ENCODE data around the gene BHLHE40. TPM values are rescaled to one million over a fixed set of nuclear protein-coding genes. Genes with fewer than 3 reads are reported as not detected.

The BHLHE40 gene
- total and polyA plus RNA-seq, 2 experiments from 2014 or later, result 67.1 to 116 TPM

- Histone ChIP-seq H3K4me2 (no peak overlapping the region), H3K27ac (no peak overlapping the region), H3K4me1 (ENCODE audit: insufficient read depth) (no peaks in the 10 kb centered on the region), H3K27me3 (no peaks in the 10 kb centered on the region), H3K36me3 (replicated peaks; ENCODE audit: insufficient read depth, low read depth) (no peaks in the 10 kb centered on the region), H3K79me2 (no peaks in the 10 kb centered on the region), H3K9me2 (replicated peaks; ENCODE audit: insufficient read depth) (no peaks in the 10 kb centered on the region), H2AFZ (no peak overlapping the region), H3K9me3 (ENCODE audit: low read depth) (no peaks in the 10 kb centered on the region), H3K4me3 (no peak overlapping the region), H4K20me1 (ENCODE audit: insufficient read depth, poor library complexity, severe bottlenecking) (no peaks in the 10 kb centered on the region)
- DNase-seq (ENCODE audit: low spot score), result no peak
- no peak for TF ChIP-seq CTCF (IDR thresholded peaks at IDR 0.05; ENCODE audit: poor library complexity)
- no peak for TF ChIP-seq EZH2 (IDR thresholded peaks at IDR 0.05; ENCODE audit: borderline replicate concordance)
- TF ChIP-seq EZH2phosphoT487 (IDR thresholded peaks at IDR 0.05; ENCODE audit: low read depth, severe bottlenecking, unreplicated experiment), result no peak
- WGBS (ENCODE audit: low lambda C conversion rate, missing lambda C conversion rate), result 89% methylated on average over 6 of the region's 6 CpGs
Observed at GRCh38 chr3:4954256-4955000, 24.8 kb upstream of the BHLHE40 start.

- Histone ChIP-seq H3K9me2 (replicated peaks; ENCODE audit: insufficient read depth) (no peaks in the 10 kb centered on the region), H3K9me3 (ENCODE audit: low read depth) (no peaks in the 10 kb centered on the region), H3K27ac (no peak overlapping the region), H3K79me2 (no peaks in the 10 kb centered on the region), H3K4me1 (ENCODE audit: insufficient read depth) (no peaks in the 10 kb centered on the region), H3K4me2 (no peak overlapping the region), H2AFZ (no peak overlapping the region), H4K20me1 (ENCODE audit: insufficient read depth, poor library complexity, severe bottlenecking) (no peaks in the 10 kb centered on the region), H3K27me3 (no peaks in the 10 kb centered on the region), H3K4me3 (no peak overlapping the region), H3K36me3 (replicated peaks; ENCODE audit: insufficient read depth, low read depth) (no peaks in the 10 kb centered on the region)
- DNase-seq (ENCODE audit: low spot score), result no peak
- 78% methylated on average over 2 of the region's 2 CpGs for WGBS (ENCODE audit: low lambda C conversion rate, missing lambda C conversion rate)
- TF ChIP-seq EZH2phosphoT487 (IDR thresholded peaks at IDR 0.05; ENCODE audit: low read depth, severe bottlenecking, unreplicated experiment) (no peak), CTCF (IDR thresholded peaks at IDR 0.05; ENCODE audit: poor library complexity) (no peak), EZH2 (IDR thresholded peaks at IDR 0.05; ENCODE audit: borderline replicate concordance) (no peak)
Observed at GRCh38 chr3:4956099-4956498, 23.1 kb upstream of the BHLHE40 start.

GRCh38 chr3:4956738-4957137 lies 22.5 kb upstream of the BHLHE40 start:
- Histone ChIP-seq H3K4me3 (no peak overlapping the region), H3K4me1 (ENCODE audit: insufficient read depth) (no peaks in the 10 kb centered on the region), H3K9me3 (ENCODE audit: low read depth) (no peaks in the 10 kb centered on the region), H4K20me1 (ENCODE audit: insufficient read depth, poor library complexity, severe bottlenecking) (no peaks in the 10 kb centered on the region), H3K27ac (no peak overlapping the region), H2AFZ (no peak overlapping the region), H3K4me2 (no peak overlapping the region), H3K9me2 (replicated peaks; ENCODE audit: insufficient read depth) (no peaks in the 10 kb centered on the region), H3K27me3 (no peaks in the 10 kb centered on the region), H3K36me3 (replicated peaks; ENCODE audit: insufficient read depth, low read depth) (no peaks in the 10 kb centered on the region), H3K79me2 (no peaks in the 10 kb centered on the region)
- TF ChIP-seq EZH2phosphoT487 (IDR thresholded peaks at IDR 0.05; ENCODE audit: low read depth, severe bottlenecking, unreplicated experiment) (no peak), CTCF (IDR thresholded peaks at IDR 0.05; ENCODE audit: poor library complexity) (no peak), EZH2 (IDR thresholded peaks at IDR 0.05; ENCODE audit: borderline replicate concordance) (no peak)
- DNase-seq (ENCODE audit: low spot score), result no peak
- 80% methylated on average over 2 of the region's 2 CpGs for WGBS (ENCODE audit: low lambda C conversion rate, missing lambda C conversion rate)
